BJ (cell line): ENCODE data around the gene PCDHB1. TPM values are rescaled to one million over a fixed set of nuclear protein-coding genes. Genes with fewer than 3 reads are reported as not detected.

Experiments used
- CTCF ChIA-PET: fragments of 350-600 bp; formaldehyde crosslinking; extraction: SDS; loops from one replicate; lab custom pipeline; 2021; ENCODE audit warnings: antibody characterized with exemption, inconsistent platforms; lab: Yijun Ruan, JAX
- POLR2A ChIA-PET: fragments of 300-600 bp; sonication (Branson Sonifier 250); formaldehyde crosslinking; extraction: SDS; loops from one replicate; lab custom pipeline; 2021; ENCODE audit warnings: antibody characterized with exemption; lab: Charles Lee
- DNase-seq: peaks from one replicate; pipeline ENCODE4 v3.0.0-alpha.2; 2011; ENCODE audit warnings: low read depth
- H3K27me3 ChIP-seq: 2 replicates; pipeline ENCODE4 v1.6.0; 2011; ENCODE audit warnings: low read length; ENCODE audit not compliant: control insufficient read depth, insufficient read depth
- H3K36me3 ChIP-seq: 2 replicates; pipeline ENCODE4 v1.5.1; 2011; ENCODE audit warnings: low read length; ENCODE audit not compliant: control insufficient read depth, insufficient read depth
- H3K4me3 ChIP-seq: 2 replicates; pipeline ENCODE4 v1.5.1; 2011; ENCODE audit warnings: low read depth, mild to moderate bottlenecking, control low read depth, low read length
- polyA plus RNA-seq: library from polyadenylated mRNA; depleted of rRNA; stranded (reverse); fragments of >200 nt; gene quantifications from 2 replicates; pipeline ENCODE4 v1.2.3, GENCODE V29; 2011
- TF ChIP-seq, protein P1 (sequence below): IDR thresholded peaks from 2 replicates; pipeline ENCODE4 v1.5.1; 2011; ENCODE audit warnings: low read depth, mild to moderate bottlenecking, control low read depth, inconsistent platforms, low read length, moderate library complexity; ENCODE audit not compliant: insufficient read depth

Gene PCDHB1
- polyA plus RNA-seq, 1 experiment, result not detected

DNA sequence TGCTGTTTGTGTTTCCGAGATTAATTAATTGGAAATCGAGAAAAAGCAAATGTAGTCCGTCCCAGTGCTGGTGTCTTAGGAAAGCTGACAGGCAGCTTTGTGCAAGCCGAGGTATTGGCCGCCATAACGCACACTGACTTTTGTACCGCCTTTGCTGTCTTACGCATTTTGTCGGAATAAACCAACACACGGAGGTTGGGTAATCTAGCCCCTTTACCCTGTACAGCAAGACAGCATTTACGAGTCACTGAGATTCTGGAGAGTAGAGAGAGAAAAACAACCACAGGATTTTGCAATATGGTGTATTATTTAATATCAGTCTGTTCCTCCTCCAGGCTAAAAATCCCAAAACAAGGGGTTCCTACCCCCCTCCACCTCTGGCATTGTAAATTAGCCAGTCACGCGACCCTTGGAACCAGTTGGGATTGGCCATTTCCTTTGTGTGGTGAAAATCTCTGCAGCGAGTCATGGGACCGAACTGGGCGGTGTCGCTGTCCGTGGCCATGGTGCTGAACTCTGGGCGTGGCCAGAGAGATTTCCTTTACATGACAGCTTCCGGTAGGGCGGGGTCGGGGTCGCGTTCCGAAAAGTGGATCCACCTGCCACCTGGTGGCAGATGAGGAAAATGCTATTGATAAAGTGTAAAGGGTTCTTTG is 10.3 kb upstream of the PCDHB1 start:
- TF ChIP-seq, protein P1, sequence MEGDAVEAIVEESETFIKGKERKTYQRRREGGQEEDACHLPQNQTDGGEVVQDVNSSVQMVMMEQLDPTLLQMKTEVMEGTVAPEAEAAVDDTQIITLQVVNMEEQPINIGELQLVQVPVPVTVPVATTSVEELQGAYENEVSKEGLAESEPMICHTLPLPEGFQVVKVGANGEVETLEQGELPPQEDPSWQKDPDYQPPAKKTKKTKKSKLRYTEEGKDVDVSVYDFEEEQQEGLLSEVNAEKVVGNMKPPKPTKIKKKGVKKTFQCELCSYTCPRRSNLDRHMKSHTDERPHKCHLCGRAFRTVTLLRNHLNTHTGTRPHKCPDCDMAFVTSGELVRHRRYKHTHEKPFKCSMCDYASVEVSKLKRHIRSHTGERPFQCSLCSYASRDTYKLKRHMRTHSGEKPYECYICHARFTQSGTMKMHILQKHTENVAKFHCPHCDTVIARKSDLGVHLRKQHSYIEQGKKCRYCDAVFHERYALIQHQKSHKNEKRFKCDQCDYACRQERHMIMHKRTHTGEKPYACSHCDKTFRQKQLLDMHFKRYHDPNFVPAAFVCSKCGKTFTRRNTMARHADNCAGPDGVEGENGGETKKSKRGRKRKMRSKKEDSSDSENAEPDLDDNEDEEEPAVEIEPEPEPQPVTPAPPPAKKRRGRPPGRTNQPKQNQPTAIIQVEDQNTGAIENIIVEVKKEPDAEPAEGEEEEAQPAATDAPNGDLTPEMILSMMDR, result peak; percentile 27
- no peaks in the 10 kb centered on the region for H3K27me3 ChIP-seq
- no peak overlapping the region for H3K4me3 ChIP-seq
- H3K36me3 ChIP-seq, result no peaks in the 10 kb centered on the region
- ChIA-PET CTCF (interaction anchor here (1.0 kb wide), 1 partner anchor 193 kb away, joined by 3 read pairs; the partner anchor contains the start of gene PCDHA9), POLR2A (no interaction called here)
- peak; percentile 1 for DNase-seq

DNA sequence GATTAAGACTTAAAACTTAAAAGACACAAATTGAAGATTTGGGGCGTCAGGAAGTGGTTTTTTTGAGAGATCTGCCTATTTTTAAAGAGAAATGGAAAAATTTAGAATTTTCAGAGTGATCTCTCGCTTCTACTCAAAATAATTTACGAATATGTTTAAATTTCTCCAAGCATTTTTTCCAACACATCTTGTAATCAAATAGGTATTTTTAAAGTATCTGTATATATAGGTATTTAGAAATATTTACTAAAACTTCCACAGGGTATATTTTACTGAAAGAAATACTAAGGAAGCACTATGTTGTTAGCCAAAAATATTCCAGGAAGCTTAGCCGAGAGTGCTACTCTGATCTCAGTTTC is 9.8 kb upstream of the PCDHB1 start:
- POLR2A ChIA-PET, result no interaction called here
- H3K36me3 ChIP-seq, result no peaks in the 10 kb centered on the region
- H3K4me3 ChIP-seq, result no peak overlapping the region
- H3K27me3 ChIP-seq, result no peaks in the 10 kb centered on the region
- CTCF ChIA-PET, result interaction anchor here (1.0 kb wide), 1 partner anchor 193 kb away, joined by 3 read pairs; the partner anchor contains the start of gene PCDHA9
- no peak for DNase-seq
- TF ChIP-seq, protein P1, result no peak

DNA sequence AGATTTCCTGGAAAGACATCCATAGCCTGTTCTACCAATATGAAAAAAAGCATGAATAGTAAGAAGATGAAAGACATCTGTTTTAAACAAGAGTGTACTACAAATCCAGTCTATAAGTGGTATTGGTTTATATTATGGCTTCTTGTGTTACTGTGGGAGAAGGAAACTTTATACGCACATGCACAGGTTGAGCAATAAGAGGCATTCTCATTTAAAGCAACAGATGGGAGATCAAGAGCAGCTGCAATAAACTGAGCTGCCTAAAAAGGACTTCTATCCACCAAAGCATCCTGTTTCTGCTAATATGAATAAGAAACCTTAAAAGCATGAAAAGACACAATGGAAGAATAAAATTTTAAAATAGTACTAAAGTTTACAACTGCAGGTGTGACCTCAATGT is 8.6 kb upstream of the PCDHB1 start:
- TF ChIP-seq, protein P1, result no peak
- Histone ChIP-seq H3K27me3 (no peaks in the 10 kb centered on the region), H3K4me3 (no peak overlapping the region), H3K36me3 (no peaks in the 10 kb centered on the region)
- POLR2A ChIA-PET, result no interaction called here
- CTCF ChIA-PET, result no interaction called here
- DNase-seq, result no peak

DNA sequence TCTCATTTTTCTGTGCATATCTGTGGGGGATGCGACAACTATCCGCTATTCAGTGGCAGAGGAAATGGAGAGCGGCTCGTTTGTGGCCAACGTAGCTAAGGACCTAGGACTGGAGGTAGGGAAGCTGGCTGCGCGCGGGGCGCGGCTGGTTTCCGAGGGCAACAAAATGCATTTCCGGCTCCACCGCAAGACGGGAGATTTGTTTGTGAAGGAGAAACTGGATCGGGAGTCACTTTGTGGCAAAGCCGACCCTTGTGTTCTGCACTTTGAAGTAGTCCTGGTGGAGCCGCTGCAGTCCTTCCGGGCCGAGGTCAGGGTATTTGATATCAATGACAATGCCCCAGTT is 320 bp downstream of the PCDHB1 start:
- DNase-seq, result no peak
- POLR2A ChIA-PET, result interaction anchor here (0.6 kb wide), 1 partner anchor 17 kb away, joined by 5 read pairs; no protein-coding TSS in a partner anchor

DNA sequence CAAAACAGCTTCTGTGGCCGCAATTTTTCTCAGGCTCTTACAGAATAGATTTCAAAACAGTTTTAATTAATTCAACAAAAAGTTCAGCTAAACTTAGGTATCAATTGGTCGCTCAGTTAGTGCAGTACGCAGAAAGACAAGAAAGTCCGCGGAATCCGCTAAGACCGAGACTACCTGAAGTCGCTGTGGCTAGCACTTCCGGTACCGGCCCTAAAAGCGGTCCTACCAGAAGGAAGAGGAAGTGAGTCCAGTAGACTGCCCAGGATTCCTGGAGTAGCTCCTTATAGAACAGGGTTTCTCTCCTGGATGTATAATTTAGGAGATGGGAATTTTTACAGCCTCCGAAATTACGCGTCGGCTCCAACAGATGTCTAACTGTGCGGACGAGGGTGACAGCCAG is 26.7 kb downstream of the PCDHB1 start:
- Histone ChIP-seq H3K27me3 (no peaks in the 10 kb centered on the region), H3K4me3 (no peak overlapping the region), H3K36me3 (no peaks in the 10 kb centered on the region)
- POLR2A ChIA-PET, result no interaction called here
- DNase-seq, result no peak
- CTCF ChIA-PET, result interaction anchor here (0.7 to 0.8 kb wide), 2 partner anchors 15 to 159 kb away, joined by 3 to 5 read pairs; no protein-coding TSS in a partner anchor
- TF ChIP-seq, protein P1, result no peak

More for the DNA sequence above, 320 bp downstream of the PCDHB1 start:
- Histone ChIP-seq H3K4me3 (no peak overlapping the region), H3K27me3 (no peaks in the 10 kb centered on the region), H3K36me3 (no peaks in the 10 kb centered on the region)
- CTCF ChIA-PET, result no interaction called here
- TF ChIP-seq, protein P1, result no peak
